CD14-positive monocyte (primary cell): ENCODE results near the gene ZNF621. TPM values are rescaled to one million over a fixed set of nuclear protein-coding genes. Genes with fewer than 3 reads are reported as not detected.

Experiments
- DNase-seq, 3 donors: peaks; one replicate each; pipeline ENCODE4 v3.0.0-alpha.2; 2011 to 2022
- H2AFZ ChIP-seq: 2 replicates; pipeline ENCODE4 v1.6.0; 2012; ENCODE audit warnings: mild to moderate bottlenecking, low read depth, low read length, inconsistent platforms; ENCODE audit not compliant: insufficient read depth, poor library complexity, severe bottlenecking
- H3K27ac ChIP-seq, 2 donors: 1 replicate in 1 of 2; 2 replicates in 1 of 2; pipeline ENCODE4 v1.5.1; 2012 to 2013; ENCODE audit warnings: low read length in 2 of 2, control low read depth in 1 of 2, inconsistent platforms in 1 of 2, low read depth in 1 of 2, mild to moderate bottlenecking in 1 of 2
- H3K27me3 ChIP-seq, 2 donors: one replicate each; pipeline versions ENCODE4 v1.6.0 to v1.6.1; 2011 to 2013; ENCODE audit warnings: low read length in 2 of 2; ENCODE audit not compliant: control insufficient read depth in 2 of 2, insufficient read depth in 2 of 2
- H3K36me3 ChIP-seq, 2 donors: replicated peaks in 1 of 2; 1 replicate in 1 of 2; 2 replicates in 1 of 2; pipeline versions ENCODE4 v1.5.1 to v1.6.1; 2012 to 2013; ENCODE audit warnings: low read length in 2 of 2, control low read depth in 1 of 2, inconsistent platforms in 1 of 2, mild to moderate bottlenecking in 1 of 2; ENCODE audit not compliant: insufficient read depth in 2 of 2, control insufficient read depth in 1 of 2
- H3K4me1 ChIP-seq, 2 donors: 1 replicate in 1 of 2; 2 replicates in 1 of 2; pipeline versions ENCODE4 v1.5.1 to v1.6.1; 2012 to 2013; ENCODE audit warnings: low read length in 2 of 2, control low read depth in 1 of 2, inconsistent platforms in 1 of 2, mild to moderate bottlenecking in 1 of 2, moderate library complexity in 1 of 2; ENCODE audit not compliant: insufficient read depth in 2 of 2, control insufficient read depth in 1 of 2
- H3K4me2 ChIP-seq: replicated peaks from 2 replicates; pipeline ENCODE3; 2012; ENCODE audit warnings: low read length, moderate library complexity, mild to moderate bottlenecking; ENCODE audit not compliant: poor library complexity, severe bottlenecking; ENCODE audit errors: extremely low read depth
- H3K4me3 ChIP-seq, 3 experiments: fragments of 200-600 bp in 1 of 3; sonication (generic) in 1 of 3; replicated peaks in 1 of 3; 1 replicate in 2 of 3; 2 replicates in 1 of 3; pipeline ENCODE4 v1.5.1; 2011 to 2013; ENCODE audit warnings: low read length in 3 of 3, mild to moderate bottlenecking in 3 of 3, control low read depth in 2 of 3, low read depth in 2 of 3, inconsistent platforms in 1 of 3, moderate library complexity in 1 of 3
- H3K79me2 ChIP-seq: 2 replicates; pipeline ENCODE4 v1.6.0; 2012; ENCODE audit warnings: mild to moderate bottlenecking, control low read depth, inconsistent platforms, low read length, moderate library complexity; ENCODE audit not compliant: insufficient read depth
- H3K9ac ChIP-seq: 2 replicates; pipeline ENCODE4 v1.6.0; 2017; ENCODE audit warnings: low read length, mild to moderate bottlenecking; ENCODE audit not compliant: insufficient read depth, poor library complexity, severe bottlenecking
- H3K9me3 ChIP-seq, 2 donors: replicated peaks in 1 of 2; 1 replicate in 1 of 2; 2 replicates in 1 of 2; pipeline versions ENCODE4 v1.5.1 to v1.6.1; 2012 to 2013; ENCODE audit warnings: low read length in 2 of 2, control low read depth in 1 of 2; ENCODE audit not compliant: control insufficient read depth in 1 of 2, insufficient read depth in 1 of 2
- H4K20me1 ChIP-seq: 2 replicates; pipeline ENCODE4 v1.6.0; 2012; ENCODE audit warnings: mild to moderate bottlenecking, low read length, control low read depth, moderate library complexity; ENCODE audit not compliant: insufficient read depth
- H3K27ac Mint-ChIP-seq, 7 donors: one replicate each; pipeline ENCODE4 v1.8.0; 2020; ENCODE audit warnings: mild to moderate bottlenecking in 7 of 7, mixed read lengths in 7 of 7, moderate library complexity in 6 of 7, inconsistent platforms in 2 of 7
- H3K27me3 Mint-ChIP-seq, 3 donors: one replicate each; pipeline ENCODE4 v1.8.0; 2021 to 2022; ENCODE audit warnings: low read depth in 3 of 3, mild to moderate bottlenecking in 3 of 3, mixed read lengths in 3 of 3, moderate library complexity in 3 of 3, inconsistent platforms in 1 of 3
- H3K36me3 Mint-ChIP-seq, 2 donors: one replicate each; pipeline ENCODE4 v1.8.0; 2020; ENCODE audit warnings: mixed read lengths in 2 of 2, inconsistent platforms in 1 of 2, mild to moderate bottlenecking in 1 of 2
- H3K4me1 Mint-ChIP-seq: one replicate; pipeline ENCODE4 v1.8.0; 2020; ENCODE audit warnings: mild to moderate bottlenecking, mixed read lengths
- H3K4me3 Mint-ChIP-seq, 2 donors: one replicate each; pipeline ENCODE4 v1.8.0; 2020; ENCODE audit warnings: mild to moderate bottlenecking in 2 of 2, mixed read lengths in 2 of 2, moderate library complexity in 1 of 2
- H3K9me3 Mint-ChIP-seq, 7 donors: one replicate each; pipeline ENCODE4 v1.8.0; 2020 to 2022; ENCODE audit warnings: mixed read lengths in 7 of 7, mild to moderate bottlenecking in 6 of 7, moderate library complexity in 6 of 7, inconsistent platforms in 2 of 7
- WGBS: methylation state at CpG from one replicate; pipeline ENCODE4 v1.1.5; 2013; ENCODE audit warnings: missing lambda C conversion rate; ENCODE audit not compliant: insufficient coverage; 5-methylcytosine and 5-hydroxymethylcytosine counted together
- intact Hi-C, 2 donors: fragments of 100-400 bp; cut with micrococcal nuclease; formaldehyde crosslinking; loops; one replicate each; pipeline versions ENCODE4 v1.15.0 to v1.15.1; 2023
- polyA plus RNA-seq, 3 donors: library from polyadenylated mRNA; depleted of rRNA in 1 of 3; unstranded in 2 of 3; stranded (reverse) in 1 of 3; fragments of 300-500 nt in 2 of 3; fragments of >200 nt in 1 of 3; fragmentation: Illumina TruSeq in 2 of 3; gene quantifications; 1 replicate in 2 of 3; 2 replicates in 1 of 3; pipeline ENCODE4 v1.2.3, GENCODE V29; 2012 to 2021
- TF ChIP-seq, protein P1 (sequence below): fragments of 200-600 bp; IDR thresholded peaks from one replicate; pipeline ENCODE4 v1.8.0; 2022; ENCODE audit warnings: antibody characterized with exemption, mild to moderate bottlenecking

ZNF621 gene
- polyA plus RNA-seq, 3 donors = 1.1 to 12.2 (median 2.0) TPM

DNA sequence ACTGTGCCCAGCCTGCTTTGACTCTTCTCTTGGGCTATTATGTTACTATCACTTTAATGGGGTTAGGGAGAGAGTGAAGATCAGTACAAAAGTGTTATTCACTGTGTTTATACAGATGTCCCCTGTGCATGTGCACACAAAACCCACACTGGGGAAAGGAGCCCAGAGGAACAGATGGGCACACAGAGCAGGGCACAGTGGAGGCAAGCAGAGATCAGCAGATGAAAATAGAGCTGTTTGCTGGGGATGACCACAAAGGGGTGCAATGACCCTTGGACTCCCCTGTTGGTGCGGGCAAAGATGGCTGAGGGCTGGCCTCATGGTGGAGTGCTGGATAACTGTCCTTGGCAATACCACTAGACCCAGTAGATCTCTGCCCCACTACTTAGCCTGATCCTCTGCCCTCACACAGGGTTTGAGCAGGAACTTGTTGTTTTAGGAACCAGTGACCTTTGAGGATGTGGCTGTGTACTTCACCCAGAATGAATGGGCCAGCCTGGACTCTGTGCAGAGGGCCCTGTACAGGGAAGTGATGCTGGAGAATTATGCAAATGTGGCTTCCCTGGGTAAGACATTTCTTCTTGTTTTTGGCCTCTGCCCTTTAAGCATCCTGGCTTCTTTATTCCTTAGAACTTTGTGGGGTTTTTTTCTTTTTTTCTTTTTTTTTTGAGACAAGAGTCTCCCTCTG is 13.6 kb upstream of the ZNF621 start:
- Mint-ChIP-seq H3K27me3 (peaks cover 1 to 4% (median 2%) of the 10 kb centered on the region in 3 donors), H3K4me1 (peaks cover 8% of the 10 kb centered on the region), H3K36me3 (peaks cover 0 to 3% of the 10 kb centered on the region in 2 donors), H3K27ac (no peak overlapping the region), H3K9me3 (peaks cover 0 to 1% (median 0%) of the 10 kb centered on the region in 7 donors), H3K4me3 (no peak overlapping the region)
- no peaks in the 10 kb centered on the region for H3K36me3 ChIP-seq
- TF ChIP-seq, protein P1, sequence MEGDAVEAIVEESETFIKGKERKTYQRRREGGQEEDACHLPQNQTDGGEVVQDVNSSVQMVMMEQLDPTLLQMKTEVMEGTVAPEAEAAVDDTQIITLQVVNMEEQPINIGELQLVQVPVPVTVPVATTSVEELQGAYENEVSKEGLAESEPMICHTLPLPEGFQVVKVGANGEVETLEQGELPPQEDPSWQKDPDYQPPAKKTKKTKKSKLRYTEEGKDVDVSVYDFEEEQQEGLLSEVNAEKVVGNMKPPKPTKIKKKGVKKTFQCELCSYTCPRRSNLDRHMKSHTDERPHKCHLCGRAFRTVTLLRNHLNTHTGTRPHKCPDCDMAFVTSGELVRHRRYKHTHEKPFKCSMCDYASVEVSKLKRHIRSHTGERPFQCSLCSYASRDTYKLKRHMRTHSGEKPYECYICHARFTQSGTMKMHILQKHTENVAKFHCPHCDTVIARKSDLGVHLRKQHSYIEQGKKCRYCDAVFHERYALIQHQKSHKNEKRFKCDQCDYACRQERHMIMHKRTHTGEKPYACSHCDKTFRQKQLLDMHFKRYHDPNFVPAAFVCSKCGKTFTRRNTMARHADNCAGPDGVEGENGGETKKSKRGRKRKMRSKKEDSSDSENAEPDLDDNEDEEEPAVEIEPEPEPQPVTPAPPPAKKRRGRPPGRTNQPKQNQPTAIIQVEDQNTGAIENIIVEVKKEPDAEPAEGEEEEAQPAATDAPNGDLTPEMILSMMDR = no peak
- intact Hi-C loops = no loop called here
- WGBS = no CpG with 5 or more reads among the region's 1 CpG
- H2AFZ ChIP-seq = no peak overlapping the region
- H3K9ac ChIP-seq = no peak overlapping the region
- H4K20me1 ChIP-seq = no peaks in the 10 kb centered on the region
- no peak overlapping the region for H3K4me2 ChIP-seq
- H3K79me2 ChIP-seq = no peaks in the 10 kb centered on the region
- peaks cover 0 to 3% of the 10 kb centered on the region in 2 donors for H3K4me1 ChIP-seq
- no peak overlapping the region for H3K4me3 ChIP-seq
- H3K27me3 ChIP-seq = no peaks in the 10 kb centered on the region
- DNase-seq = no peak
- H3K27ac ChIP-seq = no peak overlapping the region
- no peaks in the 10 kb centered on the region for H3K9me3 ChIP-seq

- Mint-ChIP-seq H3K4me3 (no peak overlapping the region), H3K27ac (no peak overlapping the region), H3K4me1 (no peaks in the 10 kb centered on the region), H3K27me3 (no peaks in the 10 kb centered on the region), H3K9me3 (no peaks in the 10 kb centered on the region), H3K36me3 (peaks cover 0 to 3% of the 10 kb centered on the region in 2 donors)
- intact Hi-C loops = no loop called here
- WGBS = 100% methylated on average over 2 of the region's 5 CpGs
- TF ChIP-seq, protein P1 = no peak
- no peak overlapping the region for H3K4me3 ChIP-seq
- DNase-seq = no peak
- H3K9ac ChIP-seq = no peak overlapping the region
- no peak overlapping the region for H2AFZ ChIP-seq
- no peak overlapping the region for H3K27ac ChIP-seq
- H3K4me2 ChIP-seq = no peak overlapping the region
- no peaks in the 10 kb centered on the region for H3K27me3 ChIP-seq
- no peaks in the 10 kb centered on the region for H3K9me3 ChIP-seq
- H3K4me1 ChIP-seq = no peaks in the 10 kb centered on the region
- H4K20me1 ChIP-seq = no peaks in the 10 kb centered on the region
- H3K79me2 ChIP-seq = no peaks in the 10 kb centered on the region
- no peaks in the 10 kb centered on the region for H3K36me3 ChIP-seq
Observed at GRCh38 chr3:40516201-40516600, 8.6 kb upstream of the ZNF621 start.
